Measurements from ENCODE around the gene SLC7A11.

Gene SLC7A11

DNA sequence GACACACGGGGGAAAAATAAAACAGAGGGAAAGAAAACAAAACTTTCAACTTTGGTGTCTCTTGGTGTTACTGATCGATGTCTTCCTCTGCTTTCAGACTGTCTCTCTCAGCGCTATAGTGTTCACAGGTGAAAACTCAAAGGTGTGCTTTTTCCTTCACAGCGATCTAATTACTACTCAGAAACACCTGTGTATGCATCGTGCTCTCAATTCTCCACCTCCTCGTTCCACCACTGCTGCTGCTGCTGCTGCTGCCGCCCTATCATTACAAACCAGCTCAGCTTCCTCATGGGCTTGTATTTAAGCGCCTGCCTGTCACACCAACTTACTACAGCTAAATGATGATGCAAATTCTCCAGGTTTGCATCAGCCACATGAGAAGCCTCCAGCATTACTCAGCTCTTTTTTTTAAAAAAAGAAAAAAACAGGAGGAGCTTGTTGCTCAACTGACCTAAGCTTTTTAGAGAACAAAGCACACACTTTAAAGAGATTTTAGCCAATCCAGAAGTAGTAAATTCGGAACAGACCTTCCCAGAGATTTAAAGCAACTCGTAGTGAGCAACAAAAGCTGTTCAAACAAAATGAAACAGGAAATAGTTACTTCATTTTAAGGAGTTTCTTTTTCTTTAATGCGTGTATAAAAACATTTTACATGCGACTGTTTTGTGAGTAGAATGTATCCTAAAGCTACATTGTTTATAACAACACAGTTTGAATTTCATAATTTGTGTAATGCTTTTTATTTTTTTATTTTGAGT lies at the start of gene SLC7A11:
Gene SLC7A11, minus strand, starts transcription at position 274 of the 758 bp plus-strand sequence. CDS start 280 bp downstream, outside the sequence.
- TF ChIP-seq GATA3 (IDR thresholded peaks at IDR 0.05; ENCODE audit: low read depth, low read length) (no peak), GATA2 (IDR thresholded peaks at IDR 0.05; ENCODE audit: low read depth, low read length) (no peak)

DNA sequence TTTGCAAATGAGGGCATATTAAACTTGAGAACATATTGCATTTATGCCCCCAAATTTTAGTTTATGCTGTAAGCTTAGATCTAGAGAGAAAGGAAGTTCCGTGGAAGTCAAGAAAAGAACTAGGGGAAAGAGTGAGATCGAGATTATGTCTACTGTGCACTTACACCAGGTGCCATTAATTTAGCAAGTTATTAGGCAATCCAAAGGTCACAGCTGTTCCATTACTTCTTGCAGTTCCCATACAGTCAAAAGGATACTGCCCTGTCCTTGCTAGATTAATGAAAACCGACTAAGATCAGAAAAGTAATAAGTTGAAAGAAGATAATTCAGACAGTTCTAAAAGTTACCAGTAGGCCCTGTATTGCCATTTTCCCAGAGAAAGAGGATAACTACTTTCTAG lies 49.3 kb upstream of the SLC7A11 start:
- TF ChIP-seq GATA2 (IDR thresholded peaks at IDR 0.05; ENCODE audit: low read depth, low read length) (no peak), GATA3 (IDR thresholded peaks at IDR 0.05; ENCODE audit: low read depth, low read length) (no peak)

DNA sequence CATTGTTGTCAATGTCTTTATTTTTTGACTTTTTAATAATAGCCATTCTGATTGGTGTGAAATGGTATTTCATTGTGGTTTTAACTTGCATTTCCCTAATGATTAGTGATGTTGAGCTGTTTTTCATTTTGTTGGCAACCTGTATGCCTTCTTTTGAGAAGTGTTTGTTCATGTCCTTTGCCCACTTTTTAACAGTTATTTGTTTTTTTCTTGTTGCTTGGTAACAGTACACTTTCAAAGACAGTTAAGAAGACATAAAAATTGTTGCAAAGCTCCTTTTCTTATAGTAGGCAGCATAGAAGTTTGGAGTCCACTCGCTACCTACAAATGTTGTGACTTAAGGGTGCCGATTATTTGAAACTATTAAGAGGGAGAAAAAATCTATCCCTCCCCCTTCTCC lies 48.7 kb upstream of the SLC7A11 start:
- TF ChIP-seq GATA3 (IDR thresholded peaks at IDR 0.05; ENCODE audit: low read depth, low read length) (no peak), GATA2 (IDR thresholded peaks at IDR 0.05; ENCODE audit: low read depth, low read length) (no peak)

DNA sequence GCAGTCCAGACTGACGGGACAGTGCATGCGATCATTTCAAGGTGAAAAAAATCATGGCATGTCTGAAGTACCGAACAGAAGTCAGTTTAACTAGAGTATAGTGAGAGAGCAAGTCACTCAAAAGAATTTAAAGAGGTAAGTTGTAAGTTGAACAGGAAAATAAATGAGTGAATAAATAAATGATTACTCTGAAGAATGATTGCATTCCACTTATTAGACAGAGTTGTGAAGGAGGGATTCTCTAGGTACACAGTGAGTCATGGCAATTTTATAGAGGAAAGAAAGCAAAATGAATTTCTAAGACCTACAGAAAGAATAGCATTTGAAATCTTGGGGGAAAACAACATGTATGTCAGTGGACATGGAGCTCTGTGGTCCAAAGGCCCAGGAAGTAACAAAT lies 37.1 kb upstream of the SLC7A11 start:
- no peak for TF ChIP-seq GATA2 (IDR thresholded peaks at IDR 0.05; ENCODE audit: low read depth, low read length)
- no peak for TF ChIP-seq GATA3 (IDR thresholded peaks at IDR 0.05; ENCODE audit: low read depth, low read length)

DNA sequence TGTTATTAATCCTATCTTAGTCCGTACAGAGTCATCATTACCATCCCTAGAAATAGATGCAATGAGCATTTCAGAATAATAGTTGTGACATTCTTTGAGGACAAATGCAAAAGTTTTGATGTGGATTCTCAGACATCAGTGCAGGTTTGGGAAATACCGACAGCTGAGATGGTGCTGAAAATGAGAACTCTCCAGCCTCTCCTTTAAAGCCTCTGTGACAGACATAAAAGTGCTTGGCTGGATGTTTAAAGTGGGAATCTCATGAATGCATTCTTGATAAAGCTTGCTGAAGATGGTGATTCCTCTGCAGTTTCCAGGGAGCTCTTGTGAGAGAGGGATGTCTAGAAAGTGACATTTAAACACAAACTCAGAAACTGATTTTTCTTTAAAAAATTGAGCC lies 35.0 kb upstream of the SLC7A11 start:
- TF ChIP-seq GATA2 (IDR thresholded peaks at IDR 0.05; ENCODE audit: low read depth, low read length) (no peak), GATA3 (IDR thresholded peaks at IDR 0.05; ENCODE audit: low read depth, low read length) (no peak)

DNA sequence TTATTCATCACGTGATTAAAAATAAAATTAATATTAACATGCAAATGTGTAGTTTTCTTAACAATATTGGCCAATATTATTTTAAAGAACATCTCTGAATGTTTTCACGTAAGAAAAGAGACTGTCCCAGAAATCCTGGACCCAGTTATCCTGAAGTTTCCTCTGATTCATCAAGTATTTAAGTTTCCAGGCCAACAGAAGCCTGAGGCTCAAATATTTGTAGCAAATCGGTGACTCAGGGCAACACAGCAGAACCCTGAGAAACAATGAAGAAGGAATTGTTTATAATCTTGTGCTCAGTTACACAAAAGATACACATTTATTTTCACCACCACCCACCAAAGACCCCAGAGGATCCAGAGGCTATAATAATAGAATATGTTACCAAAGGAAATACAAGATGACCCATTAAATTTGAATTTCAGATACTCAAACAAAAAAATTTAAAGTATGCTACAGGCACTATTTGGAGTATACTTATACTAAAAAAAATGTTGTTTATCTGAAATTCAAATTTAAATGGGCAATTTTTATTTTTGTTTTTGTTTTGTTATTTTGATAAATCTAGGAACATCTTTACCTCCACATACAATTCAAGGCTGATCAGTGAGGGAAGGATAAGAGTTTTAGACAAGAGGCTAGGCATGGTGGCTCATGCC lies 33.9 kb upstream of the SLC7A11 start:
- no peak for TF ChIP-seq GATA2 (IDR thresholded peaks at IDR 0.05; ENCODE audit: low read depth, low read length)
- no peak for TF ChIP-seq GATA3 (IDR thresholded peaks at IDR 0.05; ENCODE audit: low read depth, low read length)

DNA sequence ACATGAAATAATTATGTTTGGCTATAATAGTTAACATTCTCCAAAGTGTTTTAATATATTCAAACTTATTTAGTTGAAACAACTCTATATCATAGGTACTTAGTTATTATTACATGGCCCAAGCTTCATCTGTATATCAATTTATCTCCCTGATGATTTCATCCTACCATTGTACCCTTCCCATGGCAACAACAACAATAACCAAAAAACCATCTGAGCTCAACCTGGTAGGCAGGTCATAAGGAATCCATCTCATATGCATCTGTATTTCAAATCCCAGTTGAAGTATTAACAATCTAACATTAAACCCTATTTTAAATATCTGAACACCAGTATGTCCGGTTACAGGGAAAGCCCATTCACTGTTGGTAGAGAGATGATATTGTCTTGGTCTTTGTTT lies 33.1 kb upstream of the SLC7A11 start:
- no peak for TF ChIP-seq GATA3 (IDR thresholded peaks at IDR 0.05; ENCODE audit: low read depth, low read length)

DNA sequence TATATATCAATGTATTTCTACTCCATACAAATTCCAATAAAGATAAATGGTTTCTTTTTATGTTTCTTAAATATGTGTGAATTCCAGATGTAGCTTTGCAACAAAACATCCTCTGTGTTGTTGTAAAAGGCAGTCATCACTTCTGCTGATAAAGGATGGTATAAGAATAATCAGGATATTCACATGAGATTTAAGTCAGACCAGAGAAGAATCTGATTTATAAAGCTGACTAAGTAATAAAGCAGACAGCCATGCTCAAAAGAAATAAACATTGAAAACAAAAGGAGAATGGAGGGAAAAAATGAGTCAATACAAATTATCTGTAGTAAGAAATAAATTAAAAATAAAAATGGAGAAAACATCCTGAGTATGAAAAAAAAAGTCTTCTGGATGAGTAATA lies 27.0 kb upstream of the SLC7A11 start:
- TF ChIP-seq GATA2 (IDR thresholded peaks at IDR 0.05; ENCODE audit: low read depth, low read length) (no peak), GATA3 (IDR thresholded peaks at IDR 0.05; ENCODE audit: low read depth, low read length) (no peak)

DNA sequence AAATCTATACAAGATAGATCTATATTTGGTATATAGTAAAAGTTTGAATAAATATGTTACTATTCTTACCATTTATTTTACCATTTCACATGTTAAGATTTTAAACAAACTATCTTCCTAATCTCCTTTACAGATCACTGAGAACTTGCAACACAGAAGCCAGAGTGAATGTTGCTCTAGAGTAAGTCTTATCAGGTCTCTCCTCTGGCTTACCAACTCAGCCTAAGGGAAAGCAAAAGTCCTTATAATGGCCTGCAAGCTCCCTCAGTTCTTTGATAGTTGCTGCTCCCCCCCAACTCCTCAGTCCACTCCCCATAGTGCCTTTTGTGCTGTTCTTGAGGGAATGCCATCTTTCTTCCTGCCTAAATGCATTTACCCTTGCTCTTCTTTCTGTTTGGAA lies 25.7 kb upstream of the SLC7A11 start:
- no peak for TF ChIP-seq GATA3 (IDR thresholded peaks at IDR 0.05; ENCODE audit: low read depth, low read length)
- TF ChIP-seq GATA2 (IDR thresholded peaks at IDR 0.05; ENCODE audit: low read depth, low read length) = no peak

DNA sequence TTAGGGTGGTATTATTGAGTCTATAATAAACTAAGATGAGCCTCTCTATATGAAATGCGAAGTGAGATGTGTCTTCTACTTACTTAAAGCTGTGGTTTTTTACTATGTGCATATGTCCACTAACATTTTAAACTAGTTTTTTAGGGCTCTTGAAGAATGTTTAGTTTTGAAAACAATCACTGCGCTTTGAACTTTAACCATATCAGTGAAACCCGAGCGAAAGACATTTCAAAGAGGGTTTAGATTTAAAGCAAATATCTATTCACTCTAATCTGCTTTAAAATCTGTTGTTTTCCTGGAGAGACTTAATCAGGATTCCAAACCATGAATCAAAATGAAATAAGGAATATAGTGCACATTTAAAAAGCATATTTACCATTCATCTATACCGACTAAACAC lies 24.8 kb upstream of the SLC7A11 start:
- TF ChIP-seq GATA2 (IDR thresholded peaks at IDR 0.05; ENCODE audit: low read depth, low read length) (no peak), GATA3 (IDR thresholded peaks at IDR 0.05; ENCODE audit: low read depth, low read length) (no peak)

DNA sequence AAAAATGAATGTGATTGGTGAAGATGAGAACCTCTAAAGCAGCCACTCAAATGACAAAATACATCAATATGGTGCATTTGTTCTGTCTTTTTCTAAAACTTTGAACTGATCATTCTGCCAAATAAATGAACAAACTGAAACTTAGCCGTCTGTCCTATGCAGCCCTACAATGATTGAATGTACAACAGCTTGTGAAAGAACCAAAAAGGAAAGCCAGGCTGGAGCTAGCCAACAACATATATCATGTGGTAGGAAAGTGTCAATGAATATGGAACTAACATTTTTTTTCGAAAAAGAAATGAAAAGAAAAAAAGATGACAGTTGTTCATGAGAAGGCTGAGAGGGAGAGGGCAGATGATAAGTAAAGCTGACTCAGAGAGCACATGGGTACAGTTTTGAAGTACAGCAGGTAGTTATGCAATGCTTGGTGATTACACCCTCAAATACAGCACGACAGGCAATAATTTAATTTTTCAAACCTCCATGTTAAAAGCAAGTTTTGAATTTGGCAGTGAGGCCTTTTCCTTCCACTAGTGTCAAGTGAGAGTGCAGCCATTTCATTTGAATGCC lies 21.2 kb upstream of the SLC7A11 start:
- TF ChIP-seq GATA2 (IDR thresholded peaks at IDR 0.05; ENCODE audit: low read depth, low read length) (no peak), GATA3 (IDR thresholded peaks at IDR 0.05; ENCODE audit: low read depth, low read length) (no peak)

DNA sequence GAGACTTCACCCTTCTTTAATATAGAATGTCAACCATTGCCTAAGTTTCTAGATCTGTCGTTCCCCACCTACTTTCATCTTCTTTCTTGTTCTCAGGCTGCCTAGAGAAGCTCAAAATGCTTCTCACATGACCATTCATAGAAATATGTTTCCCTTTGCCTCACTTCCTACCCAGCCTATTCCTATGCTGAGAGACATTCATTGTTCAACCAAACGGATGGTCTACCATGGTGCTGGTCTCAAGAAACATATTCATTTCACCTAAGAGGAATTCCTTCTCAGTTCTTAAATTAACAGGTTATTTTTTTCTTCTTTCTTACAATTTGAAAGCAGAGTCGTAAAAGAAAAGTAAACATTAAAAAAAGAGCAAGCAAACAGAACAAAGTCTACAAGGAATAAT lies 20.3 kb upstream of the SLC7A11 start:
- no peak for TF ChIP-seq GATA2 (IDR thresholded peaks at IDR 0.05; ENCODE audit: low read depth, low read length)
- no peak for TF ChIP-seq GATA3 (IDR thresholded peaks at IDR 0.05; ENCODE audit: low read depth, low read length)

DNA sequence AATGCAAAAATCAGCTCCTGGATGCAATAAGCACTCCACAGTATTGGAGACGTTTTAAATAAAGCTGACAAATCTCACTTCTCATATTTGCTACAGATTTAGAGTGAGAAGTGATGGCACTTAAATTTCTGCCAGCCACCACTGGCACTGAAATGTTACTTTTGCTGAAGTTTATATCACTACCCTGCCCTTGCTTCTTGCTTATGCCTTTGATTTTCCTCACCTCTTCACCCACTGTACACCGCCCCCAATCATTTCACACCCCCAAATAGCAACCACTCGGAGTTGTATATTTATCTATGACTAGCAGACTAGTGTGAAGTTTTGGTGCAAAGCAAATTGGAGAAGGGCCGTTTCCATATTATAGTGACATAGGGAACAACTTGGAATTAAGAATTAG lies 19.9 kb upstream of the SLC7A11 start:
- TF ChIP-seq GATA3 (IDR thresholded peaks at IDR 0.05; ENCODE audit: low read depth, low read length) (no peak), GATA2 (IDR thresholded peaks at IDR 0.05; ENCODE audit: low read depth, low read length) (no peak)

DNA sequence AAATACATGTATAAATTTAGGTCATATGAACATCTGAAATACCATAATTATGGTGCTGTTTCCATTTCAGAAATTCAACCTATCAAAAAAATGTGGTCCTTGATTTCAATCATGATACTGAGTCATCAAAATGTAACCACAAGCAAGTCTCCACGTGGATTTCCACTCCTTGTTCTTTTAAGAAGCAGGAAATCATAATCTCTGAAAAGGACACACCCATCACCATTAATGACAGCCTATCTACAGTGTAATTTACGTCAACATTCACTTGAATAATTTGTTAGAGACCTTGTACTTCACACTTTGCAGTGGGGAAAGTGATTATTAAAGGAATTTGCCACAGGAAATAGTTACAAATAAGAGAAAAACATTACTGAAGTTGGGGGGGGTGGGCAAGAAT lies 17.7 kb upstream of the SLC7A11 start:
- TF ChIP-seq GATA3 (IDR thresholded peaks at IDR 0.05; ENCODE audit: low read depth, low read length) (no peak), GATA2 (IDR thresholded peaks at IDR 0.05; ENCODE audit: low read depth, low read length) (no peak)

DNA sequence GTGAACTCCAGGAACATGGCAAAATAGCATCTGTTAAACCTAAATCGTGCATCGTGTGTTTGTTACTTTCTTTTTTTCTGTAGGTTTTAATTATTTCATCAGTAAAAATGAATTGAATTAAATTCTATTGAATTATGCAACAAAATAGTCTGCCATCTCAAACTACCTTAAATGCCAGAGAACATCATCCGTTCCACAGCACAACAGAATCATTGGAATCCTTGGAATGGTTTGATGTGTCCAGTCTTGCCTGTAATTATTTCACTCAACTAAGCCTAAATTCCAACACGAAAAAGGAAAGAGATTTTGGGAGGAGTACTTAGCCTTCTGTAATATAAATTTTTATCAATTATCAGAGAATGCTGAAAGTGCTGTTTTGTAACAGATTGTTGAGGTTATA lies 17.1 kb upstream of the SLC7A11 start:
- TF ChIP-seq GATA2 (IDR thresholded peaks at IDR 0.05; ENCODE audit: low read depth, low read length) (no peak), GATA3 (IDR thresholded peaks at IDR 0.05; ENCODE audit: low read depth, low read length) (no peak)
